ENCODE results near the gene MADD. TPM values are rescaled to one million over a fixed set of nuclear protein-coding genes. Genes with fewer than 3 reads are reported as not detected.
A peak's percentile ranks its signal among the peaks of the same experiment; 100 is the strongest.

Gene MADD
- total and polyA plus RNA-seq, 2 donors (not counting 3 experiments of a cell fraction or from before 2014, with no cell fraction given), result 35.3 to 36.8 TPM

DNA sequence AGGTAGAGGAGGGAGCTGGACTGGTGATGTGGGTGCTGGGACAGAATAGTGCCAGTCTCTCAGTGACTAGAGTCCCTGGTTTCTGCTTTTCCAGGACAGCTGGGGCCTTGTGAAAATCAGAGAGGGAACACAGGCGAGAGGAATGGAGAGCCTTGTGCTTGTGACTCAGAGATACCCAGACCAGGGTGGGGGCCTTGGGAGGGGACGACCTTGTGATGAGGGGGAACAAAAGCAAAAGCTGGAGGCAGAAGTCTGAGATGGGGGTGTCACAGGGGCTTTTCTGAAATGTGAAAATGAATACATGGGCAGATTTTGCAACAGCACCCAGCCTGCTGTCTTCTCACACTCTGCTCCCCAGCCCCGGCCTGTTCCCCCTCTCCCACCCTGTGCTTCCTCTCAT is 15.5 kb upstream of the MADD start:
- Histone ChIP-seq H3K79me2 (ENCODE audit: control insufficient read depth, insufficient read depth, low read length) (peaks cover 3% of the 10 kb centered on the region), H2AFZ (ENCODE audit: low read depth, low read length) (peak overlapping the region; percentile 67), H3K9ac (replicated peaks; ENCODE audit: extremely low read depth, insufficient read depth, low read length) (peak overlapping the region; percentile 31), H3K9me1 (replicated peaks; ENCODE audit: control insufficient read depth, extremely low read depth, insufficient read depth, low read length) (no peaks in the 10 kb centered on the region), H3K9me3 (replicated peaks; ENCODE audit: control insufficient read depth, insufficient read depth, low read length) (no peaks in the 10 kb centered on the region), H3K4me2 (ENCODE audit: insufficient read depth, low read length) (peak overlapping the region; percentile 20), H3K36me3 (ENCODE audit: control insufficient read depth in 2 of 2, extremely low read depth in 1 of 2, insufficient read depth in 2 of 2, low read length in 2 of 2) (no peaks in the 10 kb centered on the region), H3K27me3 (ENCODE audit: control insufficient read depth in 2 of 2, insufficient read depth in 2 of 2, low read length in 2 of 2) (no peaks in the 10 kb centered on the region), H3K4me1 (ENCODE audit: control insufficient read depth, extremely low read depth, insufficient read depth, low read length) (peaks cover 30% of the 10 kb centered on the region), H3K27ac (ENCODE audit: insufficient read depth, low read depth, low read length) (peak overlapping the region; percentile 58), H4K20me1 (replicated peaks; ENCODE audit: control insufficient read depth, extremely low read depth, insufficient read depth, low read length) (no peaks in the 10 kb centered on the region), H3K4me3 (replicated peaks in 1 of 3; ENCODE audit: insufficient read depth in 1 of 3, low read depth in 1 of 3, low read length in 3 of 3) (no peak overlapping the region)
- ChIA-PET POLR2A (no interaction called here), CTCF (no interaction called here)
- TF ChIP-seq EZH2 (IDR thresholded peaks at IDR 0.05; ENCODE audit: borderline replicate concordance, low read depth, low read length, severe bottlenecking), result no peak
- peak; percentile 45 for TF ChIP-seq POLR2A (IDR thresholded peaks at IDR 0.05; ENCODE audit: low read depth, low read length)
- TF ChIP-seq MYC (IDR thresholded peaks at IDR 0.05; ENCODE audit: low read depth, low read length), result no peak
- TF ChIP-seq, protein P1, sequence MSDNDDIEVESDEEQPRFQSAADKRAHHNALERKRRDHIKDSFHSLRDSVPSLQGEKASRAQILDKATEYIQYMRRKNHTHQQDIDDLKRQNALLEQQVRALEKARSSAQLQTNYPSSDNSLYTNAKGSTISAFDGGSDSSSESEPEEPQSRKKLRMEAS (IDR thresholded peaks at IDR 0.05; ENCODE audit: insufficient read depth, insufficient read length), result no peak
- TF ChIP-seq JUN (IDR thresholded peaks at IDR 0.05; ENCODE audit: borderline replicate concordance, insufficient read depth, insufficient read length, low read depth), result no peak
- DNase-seq (ENCODE audit: low read depth, low spot score) (peak; percentile 37), FAIRE-seq (no peak)
- intact Hi-C loops (cut with micrococcal nuclease) (loop anchor here (2.0 kb wide), 1 partner anchor 40 kb away; the partner anchor contains the start of gene DDB2), dilution Hi-C loops (cut with MboI; ENCODE audit: extremely low pct_ligation_motif_present, low sequenced_read_pairs) (no loop called here)
- no TSS peak for BruUV-seq (replicated peaks)

DNA sequence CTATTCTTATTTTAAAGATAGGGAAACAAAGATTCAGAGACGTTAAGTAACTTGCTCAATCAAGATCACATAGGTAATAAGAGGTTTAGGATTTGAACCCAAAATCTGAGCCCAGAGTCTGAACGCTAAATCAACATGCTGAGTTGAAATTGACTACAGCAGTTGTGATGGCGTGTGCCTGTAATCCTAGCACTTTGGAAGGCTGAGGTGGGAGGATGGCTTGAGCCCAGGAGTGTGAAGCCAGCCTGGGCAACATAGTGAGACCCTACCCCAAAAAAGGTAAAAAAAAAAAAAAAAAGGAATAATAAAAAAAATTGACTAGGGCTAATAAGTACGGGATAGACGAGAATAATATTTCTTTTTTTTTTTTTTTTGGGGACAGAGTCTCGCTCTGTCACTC is 13.6 kb upstream of the MADD start:
- dilution Hi-C loops (cut with MboI; ENCODE audit: extremely low pct_ligation_motif_present, low sequenced_read_pairs) (no loop called here), intact Hi-C loops (cut with micrococcal nuclease) (no loop called here)
- H3K79me2 ChIP-seq (ENCODE audit: control insufficient read depth, insufficient read depth, low read length), result no peaks in the 10 kb centered on the region
- no peaks in the 10 kb centered on the region for H4K20me1 ChIP-seq (replicated peaks; ENCODE audit: control insufficient read depth, extremely low read depth, insufficient read depth, low read length)
- H3K9me3 ChIP-seq (replicated peaks; ENCODE audit: control insufficient read depth, insufficient read depth, low read length), result no peaks in the 10 kb centered on the region
- H3K27me3 ChIP-seq (ENCODE audit: control insufficient read depth in 2 of 2, insufficient read depth in 2 of 2, low read length in 2 of 2), result no peaks in the 10 kb centered on the region
- no peak overlapping the region for H3K4me2 ChIP-seq (ENCODE audit: insufficient read depth, low read length)
- H3K9me1 ChIP-seq (replicated peaks; ENCODE audit: control insufficient read depth, extremely low read depth, insufficient read depth, low read length), result no peaks in the 10 kb centered on the region
- FAIRE-seq (no peak), DNase-seq (ENCODE audit: low read depth, low spot score) (no peak)
- H2AFZ ChIP-seq (ENCODE audit: low read depth, low read length), result no peak overlapping the region
- TF ChIP-seq GATA2 (IDR thresholded peaks at IDR 0.05; ENCODE audit: insufficient read depth, insufficient read length, low read depth, low read length) (no peak), JUN (IDR thresholded peaks at IDR 0.05; ENCODE audit: borderline replicate concordance, insufficient read depth, insufficient read length, low read depth) (no peak), MYC (IDR thresholded peaks at IDR 0.05; ENCODE audit: low read depth, low read length) (no peak), EZH2 (IDR thresholded peaks at IDR 0.05; ENCODE audit: borderline replicate concordance, low read depth, low read length, severe bottlenecking) (no peak), FOS (IDR thresholded peaks at IDR 0.05; ENCODE audit: borderline replicate concordance, insufficient read depth, low read length) (no peak), POLR2A (IDR thresholded peaks at IDR 0.05; ENCODE audit: low read depth, low read length) (no peak), POLR2AphosphoS5 (IDR thresholded peaks at IDR 0.05; ENCODE audit: insufficient read depth, low read depth, low read length) (no peak)
- TF ChIP-seq, protein P1 (IDR thresholded peaks at IDR 0.05; ENCODE audit: insufficient read depth, insufficient read length), result no peak
- TF ChIP-seq, protein P2, sequence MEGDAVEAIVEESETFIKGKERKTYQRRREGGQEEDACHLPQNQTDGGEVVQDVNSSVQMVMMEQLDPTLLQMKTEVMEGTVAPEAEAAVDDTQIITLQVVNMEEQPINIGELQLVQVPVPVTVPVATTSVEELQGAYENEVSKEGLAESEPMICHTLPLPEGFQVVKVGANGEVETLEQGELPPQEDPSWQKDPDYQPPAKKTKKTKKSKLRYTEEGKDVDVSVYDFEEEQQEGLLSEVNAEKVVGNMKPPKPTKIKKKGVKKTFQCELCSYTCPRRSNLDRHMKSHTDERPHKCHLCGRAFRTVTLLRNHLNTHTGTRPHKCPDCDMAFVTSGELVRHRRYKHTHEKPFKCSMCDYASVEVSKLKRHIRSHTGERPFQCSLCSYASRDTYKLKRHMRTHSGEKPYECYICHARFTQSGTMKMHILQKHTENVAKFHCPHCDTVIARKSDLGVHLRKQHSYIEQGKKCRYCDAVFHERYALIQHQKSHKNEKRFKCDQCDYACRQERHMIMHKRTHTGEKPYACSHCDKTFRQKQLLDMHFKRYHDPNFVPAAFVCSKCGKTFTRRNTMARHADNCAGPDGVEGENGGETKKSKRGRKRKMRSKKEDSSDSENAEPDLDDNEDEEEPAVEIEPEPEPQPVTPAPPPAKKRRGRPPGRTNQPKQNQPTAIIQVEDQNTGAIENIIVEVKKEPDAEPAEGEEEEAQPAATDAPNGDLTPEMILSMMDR (IDR thresholded peaks at IDR 0.05; ENCODE audit: extremely low read depth in 1 of 2, insufficient read depth in 1 of 2, low read depth in 1 of 2, low read length in 2 of 2), result no peak
- no peak overlapping the region for H3K27ac ChIP-seq (ENCODE audit: insufficient read depth, low read depth, low read length)
- ChIA-PET POLR2A (no interaction called here), CTCF (interaction anchor here (1.9 to 4.8 kb wide), 3 partner anchors 17 to 99 kb away, joined by 8 to 63 read pairs (median 12); no protein-coding TSS in a partner anchor)
- H3K36me3 ChIP-seq (ENCODE audit: control insufficient read depth in 2 of 2, extremely low read depth in 1 of 2, insufficient read depth in 2 of 2, low read length in 2 of 2), result no peaks in the 10 kb centered on the region
- H3K4me1 ChIP-seq (ENCODE audit: control insufficient read depth, extremely low read depth, insufficient read depth, low read length), result peaks cover 27% of the 10 kb centered on the region
- no TSS peak for BruUV-seq (replicated peaks)
- H3K9ac ChIP-seq (replicated peaks; ENCODE audit: extremely low read depth, insufficient read depth, low read length), result no peak overlapping the region
- H3K4me3 ChIP-seq (replicated peaks in 1 of 3; ENCODE audit: insufficient read depth in 1 of 3, low read depth in 1 of 3, low read length in 3 of 3), result no peak overlapping the region

Measured in endothelial cell of umbilical vein (primary cell).